ENCODE results near the gene LLGL2.
"Not testable (repeated sequence)": the region's sequence is repeated elsewhere in the genome, so short reads cannot be mapped to it uniquely, and the experiment has no call there.

The LLGL2 gene

DNA sequence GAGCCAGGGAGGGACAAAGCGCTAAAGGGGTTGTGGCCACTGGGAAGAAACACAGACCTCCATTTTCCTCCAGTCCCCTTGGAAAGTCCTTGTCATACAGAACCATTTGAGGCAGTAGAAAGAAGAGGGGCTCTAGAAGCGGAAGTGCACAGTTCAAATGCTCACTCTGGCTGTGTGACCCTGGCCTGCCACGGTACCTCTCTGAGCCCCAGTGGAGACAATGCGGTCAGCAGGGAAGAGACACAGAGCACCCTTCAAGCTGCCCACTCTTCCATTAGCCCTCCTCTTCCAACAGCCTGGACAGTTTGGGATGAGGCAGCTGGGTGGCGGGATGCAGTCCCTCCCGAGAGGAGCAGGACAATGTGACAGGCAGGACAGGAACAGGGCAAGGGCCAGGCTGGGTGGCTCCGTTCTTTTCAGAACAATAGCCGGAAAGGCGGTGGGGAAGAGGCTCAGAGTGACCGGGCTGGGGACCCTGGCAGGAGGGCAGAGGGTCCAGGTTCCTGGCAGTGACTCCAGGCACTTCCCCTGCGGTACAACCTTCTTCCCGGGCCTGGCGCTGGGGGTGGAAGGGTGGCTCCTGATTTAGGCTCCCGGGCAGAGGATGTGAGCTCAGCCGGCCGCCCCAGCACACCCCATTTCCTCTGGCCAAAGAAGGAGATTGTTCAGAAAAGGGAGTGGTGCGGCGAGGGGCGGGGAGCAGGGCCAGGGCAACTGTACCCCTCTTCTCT is 15.8 kb upstream of the LLGL2 start:
- DNase-seq: no peak

DNA sequence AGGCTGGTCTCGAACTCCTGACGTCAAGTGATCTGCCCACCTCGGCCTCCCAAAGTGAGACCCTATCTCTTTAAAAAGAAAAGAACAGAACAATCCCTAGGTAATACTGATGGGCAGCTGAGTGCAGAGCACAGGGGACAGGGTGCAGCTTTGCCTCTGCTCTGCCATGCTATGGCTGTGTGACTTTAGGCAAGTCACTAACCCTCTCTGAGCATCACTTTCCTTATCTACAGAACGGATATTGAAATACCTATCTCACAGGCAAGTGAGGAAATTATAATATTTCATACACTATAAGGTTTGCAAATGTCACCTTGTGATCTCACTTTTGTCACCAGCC is 14.3 kb upstream of the LLGL2 start:
- DNase-seq: no peak

DNA sequence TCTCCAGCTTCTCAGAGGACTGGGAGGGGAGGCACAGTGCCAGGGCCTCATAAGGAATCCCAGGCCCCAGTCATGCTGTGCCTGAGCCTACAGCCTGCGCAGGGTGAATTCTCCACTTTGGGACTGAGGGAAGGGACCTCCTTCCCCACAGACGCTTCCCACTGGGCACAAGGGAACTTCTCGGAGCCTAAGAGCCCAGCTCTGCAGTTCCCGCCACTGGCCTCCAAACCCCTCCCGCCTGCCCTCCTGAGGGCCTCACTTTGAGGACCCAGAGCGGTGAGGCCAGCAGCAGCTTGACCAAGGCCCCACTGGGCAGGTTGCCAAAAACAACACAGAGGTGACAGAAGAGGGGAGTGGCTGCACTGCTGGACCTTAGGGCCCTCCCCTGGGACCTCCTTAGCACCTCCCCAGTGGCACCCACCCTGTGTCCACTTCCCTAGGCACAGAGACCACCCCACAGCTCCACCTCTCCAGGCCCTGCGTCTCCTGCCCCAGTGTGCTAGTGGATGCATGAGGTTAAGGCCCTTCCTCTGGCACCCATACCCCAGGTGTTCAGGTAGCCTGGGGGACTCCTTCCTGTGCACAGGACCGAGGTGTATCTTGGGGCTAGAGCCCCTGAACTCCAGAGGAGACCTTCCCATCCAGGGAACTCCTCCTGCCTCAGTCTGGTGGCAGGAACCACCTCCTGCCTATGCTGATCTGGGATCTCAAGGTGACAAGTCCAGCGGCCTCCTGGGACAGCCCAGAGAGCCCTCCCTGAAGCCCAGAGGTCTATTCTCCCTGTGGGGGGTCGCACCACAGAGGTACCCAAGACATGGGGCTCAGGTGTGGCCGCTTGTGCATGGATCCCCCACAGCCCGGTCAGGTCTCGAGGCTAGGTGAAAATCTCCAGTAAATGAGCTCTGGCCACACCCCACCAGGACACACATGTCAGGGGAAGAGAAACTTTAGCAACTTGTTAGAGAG is 13.6 kb upstream of the LLGL2 start:
- DNase-seq: no peak

DNA sequence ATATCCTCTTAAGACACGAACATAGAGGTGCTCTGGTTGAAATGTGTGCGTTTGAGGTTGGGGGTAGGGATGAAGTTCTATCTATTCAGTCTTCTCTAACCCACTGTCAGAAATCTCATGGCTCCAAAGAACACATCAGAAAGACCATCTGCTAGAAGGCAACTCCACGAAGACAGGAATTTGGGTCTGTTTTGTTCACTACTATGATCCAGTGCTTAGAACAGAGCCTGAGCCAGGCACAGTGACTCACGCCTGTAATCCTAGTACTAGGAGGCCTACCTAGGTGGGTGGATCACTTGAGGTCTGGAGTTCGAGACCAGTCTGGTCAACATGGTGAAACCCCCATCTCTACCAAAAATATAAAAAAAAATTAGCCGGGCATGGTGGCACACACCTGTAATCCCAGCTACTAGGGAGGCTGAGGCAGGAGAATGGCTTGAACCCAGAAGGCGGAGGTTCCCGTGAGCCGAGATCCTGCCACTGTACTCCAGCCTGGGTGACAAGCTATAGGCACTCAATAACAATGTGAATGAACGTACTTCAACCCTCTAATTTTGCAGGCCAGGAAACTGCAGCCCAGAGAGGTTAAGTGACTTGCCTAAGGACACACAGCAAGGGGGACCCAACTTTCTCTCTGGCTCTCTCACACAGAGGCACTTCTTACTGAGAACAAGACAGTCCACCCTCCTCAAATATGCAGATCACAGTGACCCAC is 12.4 kb upstream of the LLGL2 start:
- DNase-seq: no peak

DNA sequence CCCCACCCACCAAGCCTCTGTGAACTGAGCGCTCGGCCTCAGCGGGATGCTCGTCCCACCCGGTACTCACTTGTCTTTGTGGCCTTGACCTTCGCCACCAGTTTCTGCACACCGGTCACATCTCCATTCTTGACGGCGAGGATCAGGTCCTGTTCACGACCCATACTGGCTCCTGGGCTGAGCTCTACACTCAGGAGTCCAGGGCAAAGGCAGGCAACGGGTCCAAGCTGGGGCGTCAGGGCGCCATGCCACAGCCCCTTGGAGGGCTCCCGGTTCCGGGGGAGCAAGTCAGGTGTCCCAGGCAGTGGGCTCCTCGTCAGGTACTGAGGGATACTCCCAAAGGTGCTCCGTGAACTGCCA is 11.9 kb upstream of the LLGL2 start:
- no peak for DNase-seq

DNA sequence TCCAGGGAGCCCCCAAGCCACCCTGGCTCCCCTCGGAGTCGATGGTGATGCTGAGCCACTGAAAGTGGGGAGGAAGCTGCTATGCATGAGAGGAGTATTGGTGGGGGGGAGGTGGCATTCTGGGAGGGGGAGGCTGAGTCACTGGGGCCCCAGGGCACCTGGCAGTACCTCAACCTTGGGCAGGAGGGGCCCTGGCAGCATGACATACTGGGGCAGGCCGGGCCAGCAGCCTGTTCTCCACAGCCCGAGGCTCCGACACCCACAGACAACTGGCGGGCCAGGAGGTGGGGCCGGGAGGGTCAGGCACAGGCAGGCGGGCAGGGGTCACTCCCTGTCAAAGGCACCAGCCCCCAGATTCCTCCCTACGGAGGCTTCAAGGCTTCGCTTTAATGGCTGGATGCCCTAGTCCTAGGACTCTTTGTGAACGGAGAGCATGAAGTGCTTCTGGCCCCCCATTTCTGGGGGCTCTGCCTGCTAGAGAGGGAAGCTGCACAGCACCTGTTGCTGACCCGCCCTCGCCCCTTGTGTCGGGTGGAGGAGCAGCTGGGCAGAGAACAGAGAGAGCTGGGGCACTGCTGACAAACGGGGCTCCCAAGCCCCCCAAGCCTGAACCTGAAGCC is 11.1 kb upstream of the LLGL2 start:
- DNase-seq: no peak

DNA sequence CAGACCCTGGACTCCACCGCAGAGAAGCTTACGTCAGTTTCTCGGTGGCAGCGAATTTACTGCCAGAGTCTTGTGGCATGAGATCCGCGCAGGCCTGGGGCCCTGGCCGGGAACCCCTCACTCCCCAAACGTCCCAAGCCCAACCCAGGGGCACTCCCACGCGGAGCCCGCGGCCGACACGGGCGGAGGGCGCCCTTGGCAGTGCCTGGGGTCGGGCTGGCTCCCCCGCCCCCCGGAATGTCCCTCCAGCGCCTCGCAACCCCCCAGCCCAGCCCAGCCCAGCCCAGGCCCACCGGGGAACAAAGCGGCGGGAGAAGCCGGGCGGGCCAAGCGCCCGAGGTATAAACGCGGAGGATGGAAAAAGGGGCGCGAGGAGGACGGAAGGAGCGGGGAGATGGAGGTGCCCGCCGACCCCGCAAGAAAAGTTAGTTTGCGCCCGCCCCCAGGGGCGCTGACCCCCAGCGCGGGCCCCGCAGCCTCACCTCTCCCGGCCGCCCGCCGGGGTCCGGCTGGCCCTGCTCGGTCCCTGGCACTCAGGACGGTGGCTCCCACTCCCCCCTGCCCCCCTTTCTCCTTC is 10.5 kb upstream of the LLGL2 start:
- DNase-seq: no peak

DNA sequence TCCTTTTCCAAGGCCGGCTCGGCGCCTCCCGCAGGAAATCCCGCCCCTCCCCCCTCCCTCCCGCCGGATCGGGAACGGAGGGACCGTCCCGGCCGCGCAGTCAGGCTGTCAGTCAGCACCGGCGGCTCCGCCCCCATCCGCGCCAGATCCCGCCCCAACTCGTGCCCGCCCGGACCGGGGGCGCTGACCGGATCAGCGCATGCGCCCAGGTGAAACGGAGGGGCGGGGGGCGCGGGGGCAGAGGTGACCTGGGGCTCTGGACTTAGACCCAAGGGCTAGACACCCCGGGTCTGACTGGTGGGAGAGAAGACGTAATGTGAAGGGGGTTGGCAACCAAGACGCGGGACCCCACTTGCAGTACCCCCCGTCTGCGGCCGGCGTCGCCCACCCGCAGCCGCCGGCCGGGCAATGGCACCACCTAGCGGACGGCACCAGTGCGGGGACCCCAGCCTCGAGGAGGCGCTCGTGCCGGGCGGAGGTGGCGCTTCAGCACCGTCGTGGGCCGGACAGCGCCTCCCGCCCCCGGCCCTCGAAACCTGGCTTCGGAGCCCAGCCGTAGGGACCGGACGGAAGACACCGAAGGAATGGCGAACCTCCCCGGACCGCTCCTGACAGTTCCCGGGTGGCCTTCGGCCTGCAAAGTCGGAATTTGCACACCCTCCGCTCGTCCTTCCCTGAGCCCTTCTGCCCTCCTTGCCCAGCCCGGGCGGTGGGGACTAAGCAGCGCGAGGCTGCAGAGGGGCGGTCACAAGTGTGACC is 9.8 kb upstream of the LLGL2 start, which contains the start of gene CASKIN2:
Gene CASKIN2 (minus strand): TSS at position 42 of the 759 bp plus-strand sequence. CDS start 1,733 bp downstream, outside the sequence.
- peak; percentile 89 for DNase-seq

DNA sequence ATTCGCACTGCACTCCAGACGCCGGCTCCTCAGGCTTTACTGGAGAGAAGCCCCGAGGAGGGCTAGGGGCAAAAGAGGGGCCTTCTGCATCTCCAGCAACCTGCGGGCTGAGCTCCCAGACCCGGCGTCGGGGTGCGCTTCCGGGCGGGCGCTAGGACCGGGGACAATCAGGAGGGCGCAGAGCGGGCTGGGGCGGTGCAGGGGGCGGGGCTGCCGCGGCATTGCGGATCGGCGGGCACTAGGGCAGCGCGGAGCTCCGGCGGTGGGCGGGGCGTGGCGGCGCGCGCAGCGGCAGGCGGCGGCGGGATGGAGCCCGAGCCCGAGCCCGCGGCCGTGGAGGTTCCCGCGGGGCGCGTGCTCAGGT is 9.3 kb upstream of the LLGL2 start, which contains the start of gene TSEN54:
Gene TSEN54 (plus strand): TSS at position 274 of the 364 bp plus-strand sequence. CDS start 33 bp downstream, at position 307.
- peak; percentile 69 for DNase-seq

DNA sequence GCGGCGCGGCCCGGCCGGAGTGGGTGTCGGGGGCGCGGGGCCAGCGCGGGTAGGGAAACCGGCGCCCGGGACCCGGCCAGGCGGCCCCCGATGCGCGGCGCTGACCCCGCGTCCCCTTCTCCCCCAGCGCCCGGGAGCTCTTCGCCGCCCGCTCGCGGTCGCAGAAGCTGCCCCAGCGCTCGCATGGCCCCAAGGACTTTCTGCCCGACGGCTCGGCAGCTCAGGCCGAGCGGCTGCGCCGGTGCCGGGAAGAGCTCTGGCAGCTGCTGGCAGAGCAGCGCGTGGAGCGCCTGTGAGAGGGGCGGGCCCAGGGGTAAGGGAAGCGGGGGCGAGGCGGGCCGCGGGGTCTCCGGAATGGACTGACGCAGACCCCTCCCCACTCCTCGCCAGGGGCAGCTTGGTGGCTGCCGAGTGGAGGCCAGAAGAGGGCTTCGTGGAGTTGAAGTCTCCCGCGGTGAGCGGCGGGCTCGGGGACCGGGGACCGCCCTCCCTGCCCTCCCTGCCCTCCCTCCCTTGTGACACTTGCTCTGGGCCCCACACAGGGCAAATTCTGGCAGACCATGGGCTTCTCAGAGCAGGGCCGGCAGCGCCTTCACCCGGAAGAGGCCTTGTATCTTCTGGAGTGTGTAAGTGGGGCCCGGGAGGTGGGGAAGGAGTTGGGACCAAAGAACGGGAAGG is 8.7 kb upstream of the LLGL2 start:
- DNase-seq: no peak

DNA sequence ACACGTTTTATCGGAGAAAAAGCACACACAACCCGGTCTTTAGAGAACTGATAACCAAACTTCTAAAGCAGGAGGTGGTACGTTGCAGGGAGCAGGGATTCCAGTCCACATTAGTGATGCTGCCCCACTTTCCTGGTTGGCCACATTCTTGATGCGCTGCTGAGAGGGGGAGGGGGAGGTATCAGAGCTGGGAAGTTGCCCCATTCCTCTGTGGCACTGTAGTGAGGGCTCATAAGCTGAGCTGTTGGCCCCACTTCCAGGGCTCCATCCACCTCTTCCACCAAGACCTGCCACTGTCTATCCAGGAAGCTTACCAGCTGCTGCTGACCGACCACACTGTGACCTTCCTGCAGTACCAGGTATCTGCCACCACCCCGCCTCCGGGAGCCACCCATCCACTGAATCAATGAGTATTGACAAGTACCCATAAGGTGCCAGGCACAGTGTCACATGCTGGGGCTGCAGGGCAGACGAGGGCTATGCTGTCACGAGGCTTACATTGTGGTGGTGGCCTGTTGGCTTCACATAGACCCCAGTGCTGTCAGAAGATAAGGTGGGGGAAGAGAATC is 8.1 kb upstream of the LLGL2 start:
- DNase-seq: no peak

DNA sequence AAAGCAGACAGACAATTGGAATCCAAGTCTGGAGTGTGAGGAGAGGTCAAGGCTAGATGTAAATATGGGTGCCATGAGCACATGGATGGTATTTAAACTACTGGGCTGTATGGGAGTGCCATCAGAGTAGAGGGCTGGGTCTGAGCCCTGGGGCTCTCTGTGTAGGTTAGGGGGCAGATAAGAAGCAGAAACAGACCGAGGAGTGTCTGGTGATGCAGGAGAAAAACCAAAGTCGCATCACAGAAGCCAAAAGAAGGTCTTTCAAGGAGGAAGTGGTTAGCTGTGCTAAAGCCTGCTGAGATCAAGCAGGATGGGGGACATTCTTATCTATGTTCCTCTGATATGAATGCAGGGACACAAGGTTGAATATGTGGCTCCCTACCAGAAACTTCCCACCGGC is 7.3 kb upstream of the LLGL2 start:
- DNase-seq: no peak

DNA sequence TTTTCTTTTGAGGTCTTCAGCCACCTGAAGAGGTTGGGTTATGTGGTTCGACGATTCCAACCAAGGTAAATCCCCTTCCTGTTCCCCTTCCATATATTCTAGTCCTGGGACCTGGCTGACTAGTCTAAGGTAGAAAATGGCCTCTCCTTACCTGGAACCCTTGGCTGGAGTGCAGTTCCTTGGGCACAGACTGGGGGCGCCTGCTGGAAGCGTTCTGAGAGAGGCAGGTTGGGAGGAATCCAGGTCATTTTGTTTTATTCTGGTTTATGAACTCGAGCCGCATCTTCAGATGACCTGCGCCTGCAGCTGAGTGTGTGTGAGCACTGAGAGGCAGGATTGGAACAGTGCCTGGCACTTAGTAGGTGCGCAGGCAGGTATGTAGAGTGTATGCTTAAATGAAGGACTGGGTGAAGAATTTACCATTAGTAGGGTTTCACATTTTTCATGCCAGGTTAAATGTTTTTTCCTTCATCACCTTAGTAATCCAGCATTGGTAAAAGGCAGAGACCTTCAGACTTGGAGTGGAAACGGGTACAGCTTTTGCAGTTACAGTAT is 6.4 kb upstream of the LLGL2 start:
- no peak for DNase-seq

DNA sequence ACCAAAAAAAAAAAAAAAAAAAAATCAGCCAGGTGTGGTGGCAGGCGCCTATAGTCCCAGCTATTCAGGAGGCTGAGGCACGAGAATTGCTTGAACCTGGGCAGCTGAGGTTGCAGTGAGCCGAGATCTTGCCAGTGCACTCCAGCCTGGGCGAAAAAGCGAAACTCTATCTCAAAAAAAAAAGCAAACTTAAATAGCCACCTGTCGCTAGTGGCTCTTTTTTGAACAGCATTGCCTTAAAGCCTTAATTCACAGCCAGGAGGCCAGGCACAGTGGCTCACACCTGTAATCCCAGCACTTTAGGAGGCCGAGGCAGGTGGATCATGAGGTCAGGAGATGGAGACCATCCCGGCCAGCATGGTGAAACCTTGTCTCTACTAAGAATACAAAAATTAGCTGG is 5.1 kb upstream of the LLGL2 start:
- not testable (repeated sequence) for DNase-seq

DNA sequence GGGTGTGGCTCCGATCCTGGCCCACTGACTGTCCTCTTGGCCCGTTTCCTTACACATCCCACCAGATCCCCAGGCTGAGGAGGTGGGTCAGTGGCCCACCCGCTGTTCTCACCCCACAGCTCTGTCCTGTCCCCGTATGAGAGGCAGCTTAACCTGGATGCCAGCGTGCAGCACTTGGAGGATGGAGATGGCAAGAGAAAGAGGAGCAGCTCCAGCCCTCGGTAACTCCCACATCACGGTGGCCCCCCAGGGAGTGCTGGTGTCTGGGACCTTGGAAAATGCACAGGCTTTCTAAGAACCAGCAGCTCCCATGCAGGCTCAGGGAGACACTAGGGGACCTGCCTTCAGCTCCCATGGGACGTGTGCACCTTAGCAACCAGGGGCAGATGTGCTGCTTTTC is 4.2 kb upstream of the LLGL2 start:
- DNase-seq: no peak

DNA sequence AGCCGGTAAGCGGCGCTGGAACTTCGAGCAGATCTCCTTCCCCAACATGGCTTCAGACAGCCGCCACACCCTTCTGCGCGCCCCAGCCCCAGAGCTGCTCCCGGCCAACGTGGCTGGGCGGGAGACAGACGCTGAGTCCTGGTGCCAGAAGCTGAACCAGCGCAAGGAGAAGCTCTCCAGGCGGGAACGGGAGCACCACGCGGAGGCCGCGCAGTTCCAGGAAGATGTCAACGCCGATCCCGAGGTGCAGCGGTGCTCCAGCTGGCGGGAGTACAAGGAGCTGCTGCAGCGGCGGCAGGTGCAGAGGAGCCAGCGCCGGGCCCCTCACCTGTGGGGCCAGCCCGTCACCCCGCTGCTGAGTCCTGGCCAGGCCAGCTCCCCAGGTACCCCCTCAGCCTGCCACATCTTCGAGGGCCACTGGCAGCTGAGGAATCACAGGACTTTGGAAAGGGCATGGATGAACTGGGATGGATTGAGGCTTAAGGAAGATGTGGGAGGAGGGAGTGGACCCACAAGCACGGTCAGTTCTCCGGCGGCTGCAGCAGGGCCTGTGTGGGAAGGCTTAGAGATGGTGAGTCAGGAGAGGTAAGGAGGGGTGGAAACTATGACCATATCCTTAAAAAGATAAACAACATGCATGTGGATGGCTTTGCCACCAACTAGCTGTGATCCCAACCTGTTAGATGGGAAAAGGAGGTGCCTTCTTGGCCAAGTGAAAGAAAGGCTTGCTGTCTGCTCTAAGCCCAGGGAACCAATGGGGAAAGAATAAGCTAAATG is 3.4 kb upstream of the LLGL2 start:
- no peak for DNase-seq

DNA sequence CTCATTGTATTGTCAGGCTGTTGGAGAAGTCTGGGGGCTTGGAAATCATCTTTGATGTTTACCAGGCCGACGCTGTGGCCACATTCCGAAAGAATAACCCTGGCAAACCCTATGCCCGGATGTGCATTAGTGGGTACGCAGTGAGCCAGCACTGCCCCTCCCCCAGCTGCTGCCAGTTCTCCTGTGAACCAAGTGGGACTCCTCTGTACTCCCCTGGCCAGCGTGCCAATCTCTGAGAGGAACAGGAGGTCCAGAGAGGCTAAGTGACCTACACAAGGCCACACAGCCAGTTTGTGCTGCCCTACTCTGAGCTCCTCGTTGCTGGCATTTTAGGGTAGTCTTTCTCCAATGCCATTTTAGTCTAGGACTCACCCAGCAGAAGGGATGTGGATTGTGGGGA is 1.9 kb upstream of the LLGL2 start:
- DNase-seq: no peak

DNA sequence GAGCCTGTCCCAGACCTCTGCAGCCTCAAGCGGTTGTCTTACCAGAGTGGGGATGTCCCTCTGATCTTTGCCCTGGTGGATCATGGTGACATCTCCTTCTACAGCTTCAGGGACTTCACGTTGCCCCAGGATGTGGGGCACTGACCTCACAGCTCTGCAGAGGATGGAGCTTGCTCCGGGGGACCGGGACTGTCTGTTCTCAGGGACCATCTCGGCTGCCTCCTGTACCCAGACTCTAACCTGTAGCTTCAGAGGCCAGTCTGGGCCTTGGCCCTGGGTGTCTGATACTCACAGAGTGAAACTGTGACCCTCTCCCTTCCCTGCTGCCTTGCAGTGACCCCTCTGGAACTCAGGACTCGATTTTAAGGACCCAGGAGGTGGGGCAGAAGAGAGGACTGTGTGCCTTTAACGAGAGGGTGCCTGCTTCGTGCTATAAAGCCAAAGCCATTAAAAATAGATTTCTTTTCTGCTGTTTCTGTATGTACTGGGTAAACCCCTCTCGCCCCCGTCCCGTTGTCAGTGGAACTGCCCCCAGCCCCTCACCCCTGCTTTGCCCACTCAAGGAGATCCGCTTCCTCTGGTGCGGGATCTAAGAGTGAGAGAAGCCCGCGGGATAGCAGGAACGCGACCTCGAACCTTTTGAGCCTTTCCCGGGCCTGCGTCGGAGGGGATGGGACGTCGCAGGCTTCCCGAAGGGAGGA is 1.1 kb upstream of the LLGL2 start:
- no peak for DNase-seq
